GM18870 (cell line): ENCODE data around the gene SLC43A2.

Experiments
- ATAC-seq: cut with Tn5 transposase; IDR thresholded peaks from one replicate; pipeline ENCODE4 v1.9.1; 2021; ENCODE audit warnings: moderate library complexity; ENCODE audit not compliant: unreplicated experiment

Gene SLC43A2

DNA sequence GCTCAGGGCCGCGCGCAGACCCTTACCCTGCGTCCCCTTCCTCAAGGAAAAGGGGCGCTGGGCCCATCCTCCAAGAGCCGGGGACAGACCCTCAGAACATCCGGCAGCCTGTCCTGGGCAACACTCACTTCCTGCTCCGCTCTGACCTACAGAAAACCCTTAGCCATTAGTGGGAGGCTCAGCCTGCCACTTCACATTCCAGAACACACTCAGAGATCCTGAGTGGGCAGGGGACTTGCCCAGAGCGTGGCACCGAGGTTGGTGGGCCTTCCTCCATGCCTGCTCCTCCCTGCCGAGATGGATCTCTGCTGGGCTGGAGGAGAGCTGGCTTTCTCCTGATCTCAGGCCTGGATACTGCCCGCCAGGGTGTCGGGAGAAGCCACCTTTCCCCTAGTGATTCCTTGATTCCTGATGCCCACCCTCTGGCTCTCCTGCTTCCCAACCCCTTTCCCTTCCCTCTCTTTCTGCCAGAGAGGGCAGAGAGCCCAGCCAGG is 15.4 kb upstream of the SLC43A2 start:
- ATAC-seq: no peak

DNA sequence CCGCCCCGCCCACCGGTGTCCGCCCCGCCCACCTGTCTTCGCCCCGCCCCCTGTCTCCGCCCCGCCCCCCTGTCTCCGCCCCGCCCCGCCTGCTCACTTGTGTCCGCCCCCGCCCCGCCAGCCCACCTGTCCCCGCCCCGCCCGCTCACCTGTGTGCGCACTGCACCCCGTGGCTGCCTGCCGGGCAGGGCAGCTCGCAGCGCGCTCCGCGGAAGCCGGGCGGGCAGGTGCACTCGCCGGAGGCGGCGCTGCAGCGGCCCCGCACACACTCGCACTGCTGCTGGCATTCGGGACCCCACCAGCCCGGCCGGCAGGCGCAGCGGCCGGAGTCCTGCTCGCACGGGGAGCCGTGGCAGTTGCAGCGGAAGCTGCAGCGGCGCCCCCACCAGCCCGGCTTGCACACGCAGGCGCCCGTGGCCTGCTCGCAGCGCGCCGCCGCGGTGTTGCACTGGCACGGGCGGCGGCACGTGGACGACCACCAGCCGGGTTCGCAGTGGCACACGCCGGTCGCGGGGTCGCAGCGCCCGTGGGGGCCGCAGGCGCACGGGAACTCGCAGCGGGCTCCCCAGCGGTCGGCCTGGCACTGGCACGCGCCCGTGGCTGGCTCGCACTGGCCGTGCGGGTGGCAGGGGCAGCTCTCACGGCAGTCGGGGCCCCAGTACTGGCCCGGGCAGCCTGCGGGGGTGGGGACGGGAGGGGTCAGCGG is 14.8 kb upstream of the SLC43A2 start:
- no peak for ATAC-seq

DNA sequence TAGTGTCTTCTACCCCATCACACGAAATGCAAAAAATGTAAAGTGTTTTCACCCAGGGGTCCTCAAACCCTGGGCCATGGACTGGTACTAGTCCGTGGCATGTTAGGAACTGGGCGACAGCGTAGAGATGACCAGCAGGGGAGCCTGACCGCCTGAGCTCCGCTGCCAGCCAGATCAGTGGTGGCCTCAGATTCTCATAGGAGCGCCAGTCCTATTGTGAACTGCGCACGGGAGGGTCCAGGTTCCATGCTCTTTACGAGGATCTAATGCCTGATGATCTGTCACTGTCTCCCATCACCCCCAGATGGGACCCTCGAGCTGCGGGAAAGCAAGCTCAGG is 12.4 kb upstream of the SLC43A2 start:
- ATAC-seq: no peak

DNA sequence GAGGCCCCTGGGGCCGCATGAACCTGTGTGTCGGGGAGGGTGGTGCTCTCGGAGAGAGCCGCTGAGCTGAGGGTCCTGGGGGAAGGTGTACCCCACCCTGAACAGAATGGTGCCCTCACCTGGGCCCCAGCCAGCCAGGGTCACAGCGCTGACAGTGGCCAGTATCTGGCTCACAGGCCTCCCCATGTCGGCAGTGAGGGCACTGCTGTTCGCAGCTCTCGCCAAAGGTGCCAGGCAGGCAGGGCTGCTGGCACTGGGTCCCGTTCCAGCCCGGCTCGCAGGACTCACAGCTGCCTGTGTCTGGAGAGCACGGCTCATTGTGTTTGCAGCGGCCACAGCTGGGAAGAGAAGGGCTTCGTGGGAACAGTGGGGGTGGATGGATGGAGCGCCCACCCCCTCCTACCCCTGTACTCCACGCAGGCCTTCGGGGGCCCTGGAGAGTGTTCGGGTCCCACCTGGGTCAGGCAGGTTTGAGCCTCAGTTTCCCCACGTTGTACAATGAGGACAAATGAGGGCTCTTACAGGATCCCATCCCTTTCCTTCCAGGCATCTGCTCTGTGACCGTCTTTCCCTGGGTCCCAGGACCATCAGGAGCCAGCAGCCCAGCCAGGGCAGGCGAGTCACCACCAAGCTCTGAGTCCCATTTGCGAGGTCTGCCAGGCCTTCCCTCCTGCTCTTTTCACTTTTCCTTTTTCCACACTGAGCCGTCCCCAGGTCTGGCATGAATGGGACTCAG is 11.9 kb upstream of the SLC43A2 start:
- no peak for ATAC-seq

GRCh38 chr17:1639549-1640180 is 11.0 kb upstream of the SLC43A2 start:
- no peak for ATAC-seq

DNA sequence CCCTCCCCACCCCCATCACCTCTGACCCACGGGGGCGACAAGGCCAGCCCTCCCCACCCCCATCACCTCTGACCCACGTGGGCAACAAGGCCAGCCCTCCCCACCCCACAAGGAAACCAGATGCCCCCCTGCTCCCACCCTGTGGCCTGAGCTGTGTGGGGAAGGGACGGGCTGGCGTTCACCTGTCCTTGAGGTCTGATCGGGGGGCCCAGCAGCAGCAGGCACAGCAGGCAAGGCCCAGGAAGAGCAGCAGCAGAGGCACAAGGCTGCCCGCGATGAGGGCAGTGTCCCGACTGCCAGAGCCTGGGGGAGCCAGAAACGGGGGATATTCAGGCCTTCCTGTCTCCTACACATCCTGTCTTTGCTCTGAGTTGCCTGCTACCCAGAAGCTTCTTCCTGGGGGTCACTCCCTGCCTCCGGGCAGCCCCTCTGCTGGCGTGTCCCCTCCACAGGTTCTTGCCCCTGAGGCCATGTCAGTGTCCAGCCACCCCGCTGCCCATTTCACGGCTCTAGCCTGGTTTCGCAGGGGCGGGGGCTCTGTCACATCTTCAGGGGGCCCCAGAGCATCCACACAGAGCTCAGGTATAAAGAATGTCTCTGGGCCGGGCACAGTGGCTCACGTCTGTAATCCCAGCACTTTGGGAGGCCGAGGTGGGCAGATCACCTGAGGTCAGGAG is 10.1 kb upstream of the SLC43A2 start:
- ATAC-seq: no peak

GRCh38 chr17:1638171-1638590 is 9.5 kb upstream of the SLC43A2 start:
- ATAC-seq: no peak

GRCh38 chr17:1636732-1637285 is 8.2 kb upstream of the SLC43A2 start:
- ATAC-seq: no peak

GRCh38 chr17:1635675-1636465 is 7.2 kb upstream of the SLC43A2 start:
- ATAC-seq: no peak

DNA sequence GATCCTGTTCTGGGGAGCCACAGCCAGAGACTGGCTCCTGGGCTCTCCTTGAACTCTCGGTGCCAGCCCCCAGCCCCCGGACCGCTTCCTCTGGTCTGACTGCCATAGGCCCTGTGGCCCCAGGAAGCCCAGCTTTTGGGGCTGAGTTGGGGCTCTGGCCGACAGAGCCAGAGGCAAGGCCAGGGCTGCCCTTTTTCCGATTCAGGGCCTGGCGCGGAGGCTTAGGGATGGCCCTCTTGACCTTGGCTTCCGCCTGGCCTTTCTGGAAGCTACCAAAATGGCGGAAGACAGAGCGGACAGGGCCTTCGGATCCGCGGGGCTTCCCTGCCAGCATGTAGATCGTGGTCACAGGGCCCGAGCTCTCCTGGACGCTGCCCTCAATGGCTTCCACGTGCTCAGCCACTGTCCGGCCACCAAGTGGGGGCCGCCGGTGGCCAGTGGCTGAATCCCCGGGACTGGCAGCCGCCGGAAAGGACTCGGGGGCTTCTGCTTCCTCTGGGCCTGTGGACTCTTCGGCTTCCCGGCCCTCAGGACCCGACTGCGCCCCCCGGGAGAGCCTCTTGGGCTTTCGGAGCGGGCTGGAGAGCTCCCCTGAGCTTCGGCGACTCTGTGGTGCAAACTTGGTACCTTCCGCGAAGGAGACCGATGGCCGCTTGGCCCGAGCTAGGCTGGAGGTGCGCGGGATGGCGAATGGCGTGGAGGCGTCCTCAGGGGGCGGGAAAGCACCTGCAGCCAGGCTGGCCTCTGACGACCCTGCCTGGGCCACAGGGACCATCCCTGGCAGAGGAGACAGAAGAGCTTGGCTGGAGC is 6.4 kb upstream of the SLC43A2 start:
- no peak for ATAC-seq

GRCh38 chr17:1630662-1631061 is 2.0 kb upstream of the SLC43A2 start:
- ATAC-seq: no peak

DNA sequence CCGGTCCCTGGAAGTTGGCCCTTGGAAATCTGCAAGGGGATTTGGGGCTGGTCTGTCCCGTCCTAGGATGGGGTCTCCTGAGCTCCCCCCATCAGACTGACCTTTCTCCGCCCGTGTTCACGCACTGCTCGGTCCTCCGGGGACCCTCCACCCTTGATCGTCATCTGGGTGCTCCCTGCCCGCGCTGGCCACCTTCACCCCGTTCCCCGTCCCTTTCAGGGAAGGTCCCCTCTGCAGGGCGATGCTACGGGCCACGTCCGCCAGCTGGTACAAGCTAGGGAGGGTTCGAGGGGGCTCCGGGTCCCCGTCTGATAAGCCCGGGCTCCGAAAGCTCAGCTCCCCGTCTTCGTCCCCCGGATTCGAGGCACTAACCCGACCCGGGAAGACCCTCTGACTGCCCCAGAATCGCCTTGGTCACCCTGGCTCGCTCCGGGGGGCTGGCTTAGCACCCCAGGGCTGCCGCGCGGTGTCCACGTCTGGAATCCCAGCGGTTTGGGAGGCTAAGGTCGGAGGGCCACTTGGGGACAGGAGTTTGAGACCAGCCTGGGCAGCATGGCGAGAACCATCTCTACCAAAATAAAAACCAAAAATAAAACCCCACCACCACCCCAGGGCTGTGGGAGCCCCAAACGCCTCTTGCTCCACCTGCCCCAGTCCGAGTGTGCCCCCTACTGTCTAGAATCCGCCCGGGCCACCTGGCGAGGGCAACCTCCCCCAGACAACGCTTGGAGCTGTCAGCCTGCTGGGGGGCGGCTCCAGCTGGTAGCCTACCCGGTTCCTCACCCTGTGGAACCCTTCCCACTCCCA is 1.1 kb upstream of the SLC43A2 start:
- ATAC-seq: no peak

DNA sequence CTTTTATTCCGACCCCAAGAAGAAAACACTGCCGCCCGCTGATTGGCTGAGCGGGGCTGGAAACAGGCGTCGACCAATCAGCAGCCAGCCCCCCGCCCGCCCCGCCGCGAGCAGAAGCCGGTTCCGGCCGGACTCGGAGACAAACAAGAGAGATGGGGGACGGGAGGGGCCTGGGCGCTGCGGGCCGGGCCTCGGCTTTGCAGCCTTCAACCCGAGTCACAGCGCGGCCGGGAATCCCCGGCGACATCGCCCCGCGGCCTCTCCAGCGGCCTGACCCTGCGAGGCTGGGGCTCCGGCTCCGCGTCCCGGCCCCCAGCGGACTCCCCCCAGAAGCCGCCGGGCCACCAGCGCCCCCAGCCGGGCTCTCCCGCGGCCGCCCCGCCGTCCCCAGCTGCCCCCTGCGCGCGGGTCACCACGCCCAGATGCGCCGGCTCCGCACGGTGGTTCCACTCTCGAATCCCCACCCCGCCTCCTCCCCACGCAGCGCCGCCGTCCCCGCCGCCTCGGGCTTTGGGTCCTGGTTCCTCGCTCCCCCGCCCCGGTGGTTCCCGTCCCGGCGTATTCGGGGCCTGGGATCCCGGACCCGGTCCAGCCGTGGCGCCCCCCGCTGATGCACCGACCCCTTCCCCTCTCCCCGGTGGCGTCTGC is 346 bp upstream of the SLC43A2 start:
- ATAC-seq: peak; percentile 42

DNA sequence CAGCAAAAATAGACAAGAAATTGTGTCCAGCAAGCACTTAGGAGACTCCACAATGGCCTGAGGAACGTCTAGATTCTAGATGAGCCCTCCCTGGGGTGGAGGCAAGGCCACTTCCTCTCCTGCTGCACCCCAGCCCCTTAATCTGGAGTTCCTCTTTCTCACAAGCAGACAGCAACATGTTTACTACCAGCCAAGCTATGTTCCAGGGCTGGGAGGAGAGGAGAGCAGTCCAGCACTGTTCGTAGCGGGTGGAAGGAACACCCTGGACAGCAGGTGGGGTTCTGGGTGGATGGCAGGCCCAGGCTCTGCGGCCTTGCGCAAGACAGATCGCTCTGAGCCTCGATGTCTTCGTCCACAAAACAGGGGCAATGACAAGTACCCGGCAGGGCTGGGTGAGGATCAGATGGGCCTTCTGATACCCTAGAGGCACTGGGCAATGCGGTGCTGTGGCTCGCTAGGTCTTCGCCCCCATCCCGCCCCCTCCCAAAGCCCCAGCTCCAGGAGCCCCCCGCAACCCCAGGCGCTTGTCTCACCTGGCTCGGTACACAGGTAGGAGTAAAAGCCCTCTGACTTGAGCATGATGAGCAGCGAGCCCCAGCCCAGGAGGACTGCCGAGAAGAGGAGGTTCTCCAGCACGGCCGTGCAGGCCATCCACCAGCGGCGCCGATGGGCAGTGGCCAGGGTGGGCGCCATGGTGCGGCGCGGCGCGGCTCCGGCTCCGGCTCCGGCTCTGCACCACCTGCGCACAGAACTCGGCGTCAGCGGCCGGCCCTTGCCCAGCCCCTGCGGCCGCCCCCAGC is 1.3 kb downstream of the SLC43A2 start:
- no peak for ATAC-seq

DNA sequence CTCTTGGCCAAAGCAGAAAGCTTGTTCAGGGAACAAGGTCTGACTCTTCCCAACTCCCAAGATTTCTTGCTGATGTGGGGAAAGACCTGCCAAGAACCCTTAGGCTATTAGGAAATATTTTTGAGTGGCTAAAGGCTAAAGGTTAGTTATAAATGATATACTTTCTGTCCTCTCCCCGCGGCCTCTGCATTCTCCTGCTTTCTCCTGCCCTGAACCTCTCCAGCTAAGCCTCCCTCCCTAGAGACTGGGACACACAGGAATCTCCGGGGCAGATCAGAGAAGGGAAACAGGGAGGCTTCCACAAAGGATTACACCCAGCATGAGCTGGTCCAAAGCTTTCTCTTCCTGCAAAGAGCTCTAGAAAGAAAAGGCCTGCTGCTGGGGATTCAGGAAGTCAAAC is 2.3 kb downstream of the SLC43A2 start:
- no peak for ATAC-seq

GRCh38 chr17:1625581-1625980 is 3.1 kb downstream of the SLC43A2 start:
- ATAC-seq: no peak

DNA sequence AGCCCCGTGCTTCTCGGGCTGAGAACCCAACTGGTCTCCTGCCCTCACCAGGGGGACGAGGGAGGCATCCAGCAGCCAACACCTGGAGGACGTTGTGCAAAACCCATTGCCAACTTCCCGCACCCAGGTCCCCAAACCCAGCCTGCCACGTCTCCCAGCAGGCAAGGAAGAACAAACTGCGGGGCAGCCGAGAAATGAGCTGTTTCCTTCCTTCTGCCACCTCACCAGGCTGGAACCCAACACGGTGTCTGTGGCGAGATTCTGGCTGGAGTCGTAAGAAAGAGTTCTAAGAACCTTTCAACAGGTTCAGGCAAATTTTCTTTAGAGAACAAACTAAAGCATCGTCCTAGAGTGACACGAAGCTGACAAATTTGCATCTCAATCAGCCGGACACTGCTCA is 3.6 kb downstream of the SLC43A2 start:
- no peak for ATAC-seq
